ENCODE measurements around the gene BRAP.
"Not testable (repeated sequence)": the region's sequence is repeated elsewhere in the genome, so short reads cannot be mapped to it uniquely, and the experiment has no call there.

BRAP gene

DNA sequence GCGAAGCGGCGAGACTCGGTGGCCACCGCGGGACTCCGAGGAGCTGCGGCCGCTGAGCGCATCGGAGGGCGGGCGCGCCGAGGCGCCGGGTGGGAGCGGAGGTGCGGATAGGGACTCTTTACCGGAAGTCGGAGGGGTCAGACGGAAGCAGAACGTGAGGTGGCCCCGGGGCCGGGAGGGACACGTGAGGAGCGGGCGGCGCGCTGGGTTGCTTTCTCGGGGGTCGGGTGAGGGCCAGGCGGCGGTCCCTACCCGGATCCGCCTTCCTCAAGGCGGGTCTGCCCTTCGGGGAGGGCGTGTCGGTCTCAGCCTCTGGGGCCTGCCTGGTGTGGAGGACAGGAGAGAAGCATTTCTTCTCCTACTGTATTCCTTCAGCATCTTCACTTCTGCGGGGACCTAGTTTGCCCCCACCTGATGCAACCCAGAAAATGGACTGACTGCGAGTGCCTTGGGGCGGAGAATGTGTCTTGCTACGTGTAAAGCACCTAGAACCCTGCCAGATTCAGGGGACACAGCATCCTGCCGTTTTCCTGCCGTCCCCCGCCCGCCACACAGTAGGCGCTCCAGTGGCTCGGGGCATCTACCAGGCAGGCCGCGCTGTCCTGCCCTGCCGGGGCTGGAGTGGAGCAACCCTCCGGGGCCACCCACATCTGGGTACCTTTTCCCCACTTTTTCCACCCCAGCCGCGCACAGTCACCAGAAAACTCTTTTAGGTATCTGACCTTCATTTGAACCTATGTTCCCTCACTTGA, 86.1 kb downstream of the BRAP start:
- peak; percentile 98 for DNase-seq (ENCODE audit: low read depth)
- peak overlapping the region; percentile 92 for H3K4me3 ChIP-seq (ENCODE audit: low read depth, low read length)
- peak; percentile 93 for TF ChIP-seq MYC (IDR thresholded peaks at IDR 0.05; ENCODE audit: low read depth, low read length)
- TF ChIP-seq POLR2A (IDR thresholded peaks at IDR 0.05; ENCODE audit: extremely low read depth, insufficient read length): peak; percentile 88
- no peak for TF ChIP-seq CTCF (IDR thresholded peaks at IDR 0.05; ENCODE audit: low read depth, low read length)
- TF ChIP-seq MAX (IDR thresholded peaks at IDR 0.05; ENCODE audit: low read depth, low read length): peak; percentile 88

GRCh38 chr12:111598637-111599452, 86.9 kb downstream of the BRAP start, which contains the start of gene ATXN2:
Gene ATXN2 (minus strand): TSS chr12:111599315. CDS start chr12:111599034, 281 bp downstream.
- DNase-seq (ENCODE audit: low read depth): no peak
- peak within 1 kb of the TSS; percentile 92 for H3K4me3 ChIP-seq (ENCODE audit: low read depth, low read length)
- no peak for TF ChIP-seq CTCF (IDR thresholded peaks at IDR 0.05; ENCODE audit: low read depth, low read length)
- TF ChIP-seq MAX (IDR thresholded peaks at IDR 0.05; ENCODE audit: low read depth, low read length): no peak
- TF ChIP-seq MYC (IDR thresholded peaks at IDR 0.05; ENCODE audit: low read depth, low read length): no peak
- no peak for TF ChIP-seq POLR2A (IDR thresholded peaks at IDR 0.05; ENCODE audit: extremely low read depth, insufficient read length)

- TF ChIP-seq CTCF (IDR thresholded peaks at IDR 0.05; ENCODE audit: low read depth, low read length): no peak
- peak; percentile 15 for TF ChIP-seq POLR2A (IDR thresholded peaks at IDR 0.05; ENCODE audit: extremely low read depth, insufficient read length)
- peak; percentile 17; the same call in 1 of the 2 replicates for TF ChIP-seq MYC (IDR thresholded peaks at IDR 0.05; ENCODE audit: low read depth, low read length)
- peak; percentile 28; the same call in 1 of the 2 replicates for TF ChIP-seq MAX (IDR thresholded peaks at IDR 0.05; ENCODE audit: low read depth, low read length)
- peak; percentile 82 for DNase-seq (ENCODE audit: low read depth)
Measured at GRCh38 chr12:111597831-111598636, 87.7 kb downstream of the BRAP start.

GRCh38 chr12:111596985-111597830, 88.5 kb downstream of the BRAP start:
- TF ChIP-seq MYC (IDR thresholded peaks at IDR 0.05; ENCODE audit: low read depth, low read length) (0 out of 2 replicates have a peak, but pooled peaks have one; percentile 50), MAX (IDR thresholded peaks at IDR 0.05; ENCODE audit: low read depth, low read length) (peak; percentile 67), CTCF (IDR thresholded peaks at IDR 0.05; ENCODE audit: low read depth, low read length) (no peak), POLR2A (IDR thresholded peaks at IDR 0.05; ENCODE audit: extremely low read depth, insufficient read length) (peak; percentile 10)
- DNase-seq (ENCODE audit: low read depth): peak; percentile 89
- peak overlapping the region; percentile 92 for H3K4me3 ChIP-seq (ENCODE audit: low read depth, low read length)

More at GRCh38 chr12:111597831-111598636, 87.7 kb downstream of the BRAP start:
- peak overlapping the region; percentile 92 for H3K4me3 ChIP-seq (ENCODE audit: low read depth, low read length)

- not testable (repeated sequence) for DNase-seq (ENCODE audit: low read depth); H3K4me3 ChIP-seq (ENCODE audit: low read depth, low read length)
Measured at GRCh38 chr12:111595341-111595835, 90.4 kb downstream of the BRAP start.

All from NB4 (cell line).